Keratinocyte (primary cell): ENCODE data around the gene TUBB2B. TPM values are rescaled to one million over a fixed set of nuclear protein-coding genes. Genes with fewer than 3 reads are reported as not detected.

Experiments
- DNase-seq: peaks from one replicate; pipeline ENCODE4 v3.0.0-alpha.2; 2011; ENCODE audit warnings: low read depth, missing footprints, low spot score
- FAIRE-seq: peaks from 2 replicates; lab custom pipeline; 2011; peaks lifted over from hg19 to GRCh38; lab: Jason Lieb, UNC
- H2AFZ ChIP-seq: 2 replicates; pipeline ENCODE4 v1.6.0; 2012; ENCODE audit warnings: low read length, control low read depth, inconsistent platforms; ENCODE audit not compliant: control insufficient read depth
- H3K27ac ChIP-seq: 2 replicates; pipeline ENCODE4 v1.5.1; 2011; ENCODE audit warnings: low read length; ENCODE audit not compliant: control insufficient read depth, insufficient read depth
- H3K27me3 ChIP-seq: 3 replicates; pipeline ENCODE4 v1.6.0; 2011; ENCODE audit warnings: low read length; ENCODE audit not compliant: control insufficient read depth, insufficient read depth; ENCODE audit errors: extremely low read depth
- H3K36me3 ChIP-seq, 2 experiments: 2 replicates in 1 of 2; 3 replicates in 1 of 2; pipeline ENCODE4 v1.5.1; 2011; ENCODE audit warnings: low read length in 2 of 2, mild to moderate bottlenecking in 1 of 2; ENCODE audit not compliant: control insufficient read depth in 2 of 2, insufficient read depth in 2 of 2; ENCODE audit errors: extremely low read depth in 1 of 2
- H3K4me1 ChIP-seq: 3 replicates; pipeline ENCODE4 v1.5.1; 2011; ENCODE audit warnings: low read length; ENCODE audit not compliant: control insufficient read depth, insufficient read depth; ENCODE audit errors: extremely low read depth
- H3K4me2 ChIP-seq: 3 replicates; pipeline ENCODE4 v1.6.0; 2011; ENCODE audit warnings: low read depth, low read length; ENCODE audit not compliant: control insufficient read depth, insufficient read depth; ENCODE audit errors: extremely low read depth
- H3K4me3 ChIP-seq, 3 experiments: fragments of 200-600 bp in 1 of 3; sonication (generic) in 1 of 3; 2 replicates in 2 of 3; 3 replicates in 1 of 3; pipeline ENCODE4 v1.5.1; 2011 to 2016; ENCODE audit warnings: low read length in 3 of 3, mild to moderate bottlenecking in 3 of 3, control low read depth in 2 of 3, inconsistent platforms in 1 of 3, low read depth in 1 of 3, mixed read lengths in 1 of 3, mixed run types in 1 of 3, moderate library complexity in 1 of 3; ENCODE audit not compliant: control insufficient read depth in 2 of 3, insufficient read depth in 2 of 3; ENCODE audit errors: extremely low read depth in 1 of 3
- H3K79me2 ChIP-seq: 2 replicates; pipeline ENCODE4 v1.6.0; 2012; ENCODE audit warnings: low read length; ENCODE audit not compliant: control insufficient read depth, insufficient read depth
- H3K9ac ChIP-seq: 3 replicates; pipeline ENCODE4 v1.6.0; 2011; ENCODE audit warnings: low read length; ENCODE audit not compliant: control insufficient read depth, insufficient read depth; ENCODE audit errors: extremely low read depth
- H3K9me1 ChIP-seq: 3 replicates; pipeline ENCODE4 v1.6.0; 2011; ENCODE audit warnings: low read length; ENCODE audit not compliant: control insufficient read depth, insufficient read depth; ENCODE audit errors: extremely low read depth
- H3K9me3 ChIP-seq: 2 replicates; pipeline ENCODE4 v1.5.1; 2012; ENCODE audit warnings: low read depth, low read length; ENCODE audit not compliant: control insufficient read depth
- H4K20me1 ChIP-seq: 3 replicates; pipeline ENCODE4 v1.6.0; 2011; ENCODE audit warnings: low read length; ENCODE audit not compliant: control insufficient read depth, insufficient read depth; ENCODE audit errors: extremely low read depth
- EZH2 ChIP-seq: IDR thresholded peaks from one replicate; pipeline ENCODE4 v1.6.1; 2012; ENCODE audit warnings: inconsistent platforms, mild to moderate bottlenecking, low read length, moderate library complexity
- dilution Hi-C: fragments of 300-500 bp; cut with MboI; formaldehyde crosslinking; loops from one replicate; pipeline ENCODE4 v1.7.0; 2020; ENCODE audit warnings: low sequenced_read_pairs; ENCODE audit not compliant: extremely low pct_ligation_motif_present
- polyA plus RNA-seq, 5 experiments: library from polyadenylated mRNA; depleted of rRNA in 3 of 5; stranded (reverse) in 3 of 5; stranded (forward) in 1 of 5; unstranded in 1 of 5; fragments of >200 nt; gene quantifications; 1 replicate in 1 of 5; 2 replicates in 3 of 5; 3 replicates in 1 of 5; pipeline versions ENCODE4 v1.2.1 to v1.2.3, GENCODE V29; 2011 to 2012; ENCODE audit warnings: missing spikeins in 2 of 5, low read depth in 1 of 5, low replicate concordance in 1 of 5
- TF ChIP-seq, protein P1 (sequence below), 3 experiments: IDR thresholded peaks in 1 of 3; conservative IDR thresholded peaks in 1 of 3; optimal IDR thresholded peaks in 1 of 3; 2 replicates in 2 of 3; 3 replicates in 1 of 3; pipeline versions ENCODE3 to v1.5.1; 2011; ENCODE audit warnings: low read length in 3 of 3, mild to moderate bottlenecking in 3 of 3, moderate library complexity in 2 of 3, control low read depth in 1 of 3, inconsistent platforms in 1 of 3; ENCODE audit not compliant: insufficient read depth in 2 of 3; ENCODE audit errors: extremely low read depth in 1 of 3

The TUBB2B gene
- polyA plus RNA-seq, 1 donor (not counting 4 experiments of a cell fraction or from before 2014, with no cell fraction given) = not detected

GRCh38 chr6:3259491-3259958 lies 32.1 kb upstream of the TUBB2B start:
- FAIRE-seq = no peak
- no peaks in the 10 kb centered on the region for H3K9me3 ChIP-seq
- H3K36me3 ChIP-seq = peaks cover 2 to 22% of the 10 kb centered on the region in 2 experiments
- peak overlapping the region; percentile 97 for H2AFZ ChIP-seq
- peak overlapping the region; percentile 70 for H3K27ac ChIP-seq
- peaks cover 9% of the 10 kb centered on the region for H3K4me1 ChIP-seq
- peaks cover 55% of the 10 kb centered on the region for H3K79me2 ChIP-seq
- TF ChIP-seq EZH2 = no peak
- TF ChIP-seq, protein P1, sequence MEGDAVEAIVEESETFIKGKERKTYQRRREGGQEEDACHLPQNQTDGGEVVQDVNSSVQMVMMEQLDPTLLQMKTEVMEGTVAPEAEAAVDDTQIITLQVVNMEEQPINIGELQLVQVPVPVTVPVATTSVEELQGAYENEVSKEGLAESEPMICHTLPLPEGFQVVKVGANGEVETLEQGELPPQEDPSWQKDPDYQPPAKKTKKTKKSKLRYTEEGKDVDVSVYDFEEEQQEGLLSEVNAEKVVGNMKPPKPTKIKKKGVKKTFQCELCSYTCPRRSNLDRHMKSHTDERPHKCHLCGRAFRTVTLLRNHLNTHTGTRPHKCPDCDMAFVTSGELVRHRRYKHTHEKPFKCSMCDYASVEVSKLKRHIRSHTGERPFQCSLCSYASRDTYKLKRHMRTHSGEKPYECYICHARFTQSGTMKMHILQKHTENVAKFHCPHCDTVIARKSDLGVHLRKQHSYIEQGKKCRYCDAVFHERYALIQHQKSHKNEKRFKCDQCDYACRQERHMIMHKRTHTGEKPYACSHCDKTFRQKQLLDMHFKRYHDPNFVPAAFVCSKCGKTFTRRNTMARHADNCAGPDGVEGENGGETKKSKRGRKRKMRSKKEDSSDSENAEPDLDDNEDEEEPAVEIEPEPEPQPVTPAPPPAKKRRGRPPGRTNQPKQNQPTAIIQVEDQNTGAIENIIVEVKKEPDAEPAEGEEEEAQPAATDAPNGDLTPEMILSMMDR (optimal IDR thresholded peaks at IDR 0.05 in 1 of 3, IDR thresholded peaks at IDR 0.05 in 1 of 3, conservative IDR thresholded peaks at IDR 0.05 in 1 of 3; ENCODE audit: extremely low read depth in 1 of 3, insufficient read depth in 2 of 3, low read length in 3 of 3) = peak in 1 of 3 experiments; percentile 12
- no peak for DNase-seq
- H3K27me3 ChIP-seq = no peaks in the 10 kb centered on the region
- H3K9me1 ChIP-seq = no peaks in the 10 kb centered on the region
- dilution Hi-C loops = no loop called here
- peak overlapping the region; percentile 82 to 96 (median 93) for H3K4me3 ChIP-seq
- H3K9ac ChIP-seq = peak overlapping the region; percentile 82
- H3K4me2 ChIP-seq = peak overlapping the region; percentile 96
- H4K20me1 ChIP-seq = peaks cover 18% of the 10 kb centered on the region

DNA sequence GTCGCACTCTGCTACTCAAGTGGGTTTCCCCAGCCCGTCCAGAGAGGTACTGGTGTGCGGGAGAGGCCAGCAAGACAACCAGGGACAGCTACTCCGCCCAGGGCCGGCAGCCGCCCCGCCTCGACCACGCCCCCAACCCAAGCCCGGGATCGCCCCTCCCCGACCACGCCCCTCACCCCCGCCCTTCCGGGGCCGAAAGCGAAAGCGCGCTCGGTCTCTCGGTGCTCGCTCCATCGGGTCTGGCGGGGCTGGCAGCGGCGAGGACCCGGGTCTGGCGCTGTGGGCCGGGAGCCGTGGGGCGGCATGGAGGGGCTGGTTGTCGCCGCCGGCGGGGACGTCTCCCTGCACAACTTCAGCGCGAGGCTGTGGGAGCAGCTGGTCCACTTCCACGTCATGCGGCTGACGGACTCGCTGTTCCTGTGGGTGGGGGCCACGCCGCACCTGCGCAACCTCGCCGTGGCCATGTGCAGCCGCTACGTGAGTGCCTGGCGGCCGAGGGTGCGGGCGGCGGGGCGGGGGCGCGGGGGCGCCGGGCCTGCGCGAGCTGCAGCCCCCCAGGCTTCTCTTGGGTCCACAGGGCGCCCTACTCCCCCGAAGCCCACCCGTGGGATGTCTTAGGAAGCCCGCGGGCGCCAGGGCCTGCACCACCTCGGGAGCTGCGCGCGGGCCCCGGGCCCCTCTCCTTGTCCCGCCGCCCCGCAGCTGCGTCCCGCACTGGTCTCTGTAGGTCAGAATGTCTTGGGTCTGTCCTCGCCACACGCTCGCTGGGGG lies 31.5 kb upstream of the TUBB2B start, which contains the start of gene PSMG4:
TSS of gene PSMG4 (plus strand) at position 228 of the 771 bp plus-strand sequence. CDS start at position 304, 76 bp downstream.
- Histone ChIP-seq H3K9me1 (no peaks in the 10 kb centered on the region), H3K79me2 (peaks cover 49% of the 10 kb centered on the region), H3K4me3 (peak within 1 kb of the TSS; percentile 82 to 96 (median 93)), H3K27ac (peak within 1 kb of the TSS; percentile 70), H4K20me1 (peaks cover 14% of the 10 kb centered on the region), H2AFZ (peak within 1 kb of the TSS; percentile 97), H3K4me2 (peak within 1 kb of the TSS; percentile 96), H3K4me1 (peaks cover 9% of the 10 kb centered on the region), H3K27me3 (no peaks in the 10 kb centered on the region), H3K9ac (peak within 1 kb of the TSS; percentile 82), H3K9me3 (no peaks in the 10 kb centered on the region), H3K36me3 (peaks cover 2 to 15% of the 10 kb centered on the region in 2 experiments)
- TF ChIP-seq, protein P1 (optimal IDR thresholded peaks at IDR 0.05 in 1 of 3, IDR thresholded peaks at IDR 0.05 in 1 of 3, conservative IDR thresholded peaks at IDR 0.05 in 1 of 3; ENCODE audit: extremely low read depth in 1 of 3, insufficient read depth in 2 of 3, low read length in 3 of 3) = no peak
- TF ChIP-seq EZH2 = no peak
- DNase-seq (peak; percentile 23), FAIRE-seq (no peak)
- dilution Hi-C loops = no loop called here
